GM12878 (cell line): ENCODE results near the gene RHOC. TPM values are rescaled to one million over a fixed set of nuclear protein-coding genes. Genes with fewer than 3 reads are reported as not detected.

Experiments
- ATAC-seq: fragments of 200-7000 bp; cut with Tn5 transposase; 3 replicates; pipeline ENCODE4 v1.9.1; 2020; ENCODE audit warnings: mild to moderate bottlenecking, moderate library complexity
- BruUV-seq: library from RNA; stranded (reverse); fragments of 400-500 nt; replicated peaks from 2 replicates; lab custom pipeline; 2021; lab: Mats Ljungman, UMichigan
- CTCF ChIA-PET: fragments of 300-600 bp; sonication (Branson Sonifier 250); formaldehyde crosslinking; extraction: SDS; loops from one replicate; lab custom pipeline; 2021; ENCODE audit warnings: inconsistent platforms; lab: Yijun Ruan, JAX
- POLR2A ChIA-PET: fragments of 350-600 bp; formaldehyde crosslinking; extraction: SDS; loops from one replicate; lab custom pipeline; 2021; ENCODE audit warnings: inconsistent platforms; lab: Charles Lee
- RAD21 ChIA-PET: fragments of 300-600 bp; sonication (Branson Sonifier 250); formaldehyde crosslinking; loops from one replicate; lab custom pipeline; 2023; ENCODE audit warnings: antibody characterized with exemption; ENCODE audit not compliant: unreplicated experiment; lab: Charles Lee
- SMC1A ChIA-PET: fragments of 300-600 bp; sonication (Branson Sonifier 250); formaldehyde crosslinking; loops from one replicate; lab custom pipeline; 2023; ENCODE audit not compliant: unreplicated experiment, uncharacterized antibody; lab: Charles Lee
- DNase-seq: peaks from one replicate; pipeline ENCODE4 v3.0.0-alpha.2; 2011; ENCODE audit warnings: low read depth, low spot score
- FAIRE-seq: peaks from 3 replicates; lab custom pipeline; 2011; peaks lifted over from hg19 to GRCh38; lab: Jason Lieb, UNC
- H2AFZ ChIP-seq: 2 replicates; pipeline ENCODE4 v1.6.0; 2011; ENCODE audit warnings: low read depth, low read length, control low read depth; ENCODE audit not compliant: control insufficient read depth
- H3K27ac ChIP-seq: 2 replicates; pipeline ENCODE4 v1.5.1; 2011; ENCODE audit warnings: control low read depth; ENCODE audit not compliant: control insufficient read depth, insufficient read depth
- H3K27me3 ChIP-seq, 2 experiments: replicated peaks in 1 of 2; 2 replicates each; pipeline versions ENCODE4 v1.6.0 to v1.6.1; 2011; ENCODE audit warnings: low read length in 1 of 2; ENCODE audit not compliant: control insufficient read depth in 2 of 2, insufficient read depth in 2 of 2
- H3K36me3 ChIP-seq, 2 experiments: 2 replicates each; pipeline ENCODE4 v1.5.1; 2011; ENCODE audit warnings: low read length in 1 of 2; ENCODE audit not compliant: control insufficient read depth in 2 of 2, insufficient read depth in 2 of 2
- H3K4me1 ChIP-seq: 2 replicates; pipeline ENCODE4 v1.6.1; 2011; ENCODE audit warnings: mild to moderate bottlenecking, low read length, moderate library complexity, mixed read lengths; ENCODE audit not compliant: control insufficient read depth, insufficient read depth
- H3K4me2 ChIP-seq: 2 replicates; pipeline ENCODE4 v1.6.0; 2011; ENCODE audit warnings: control low read depth; ENCODE audit not compliant: control insufficient read depth, insufficient read depth
- H3K4me3 ChIP-seq: fragments of 200-600 bp; sonication (generic); 2 replicates; pipeline ENCODE4 v1.5.1; 2016
- H3K79me2 ChIP-seq: 2 replicates; pipeline ENCODE4 v1.6.0; 2011; ENCODE audit warnings: low read length; ENCODE audit not compliant: control insufficient read depth, insufficient read depth
- H3K9ac ChIP-seq: 2 replicates; pipeline ENCODE4 v1.8.0; 2011; ENCODE audit warnings: low read length, control low read depth, mixed read lengths; ENCODE audit not compliant: control insufficient read depth, insufficient read depth
- H3K9me3 ChIP-seq: replicated peaks from 3 replicates; pipeline ENCODE4 v1.5.1; 2011; ENCODE audit warnings: mild to moderate bottlenecking, low read length; ENCODE audit not compliant: control insufficient read depth, insufficient read depth
- H4K20me1 ChIP-seq: 2 replicates; pipeline ENCODE4 v1.6.0; 2011; ENCODE audit not compliant: control insufficient read depth, insufficient read depth
- HDAC6 ChIP-seq: fragments of 200-600 bp; sonication (generic); IDR thresholded peaks from one replicate; pipeline ENCODE4 v1.8.0; 2017; ENCODE audit warnings: antibody characterized with exemption; ENCODE audit not compliant: unreplicated experiment
- NFIC ChIP-seq: IDR thresholded peaks from 2 replicates; pipeline ENCODE4 v1.6.1; 2012; ENCODE audit warnings: low read depth, mild to moderate bottlenecking, inconsistent platforms, low read length, moderate library complexity
- TCF12 ChIP-seq: IDR thresholded peaks from 2 replicates; pipeline ENCODE4 v1.6.1; 2011; ENCODE audit warnings: low read depth, mild to moderate bottlenecking, low read length
- WGBS: methylation state at CpG from one replicate; pipeline ENCODE4 v1.1.6; 2016; ENCODE audit warnings: low lambda C conversion rate; ENCODE audit not compliant: insufficient replicate concordance, insufficient coverage; ENCODE audit errors: missing lambda C conversion rate; 5-methylcytosine and 5-hydroxymethylcytosine counted together
- in situ Hi-C: fragments of 300-500 bp; cut with MboI; formaldehyde crosslinking; loops from 9 replicates; pipeline ENCODE4 v1.14.3; 2018; ENCODE audit warnings: mixed read lengths
- intact Hi-C: fragments of 100-400 bp; cut with micrococcal nuclease; formaldehyde crosslinking; loops from one replicate; pipeline ENCODE4 v1.14.2; 2022; ENCODE audit not compliant: unreplicated experiment
- polyA plus RNA-seq, 11 experiments: library from polyadenylated mRNA; depleted of rRNA in 4 of 11; unstranded in 6 of 11; stranded (reverse) in 5 of 11; fragments of >200 nt; fragmentation: Nextera tagmentation in 4 of 11; fragmentation: Illumina TruSeq in 1 of 11; extraction: Ambion mirVana in 4 of 11; extraction: Trizol in 1 of 11; gene quantifications; 1 replicate in 1 of 11; 2 replicates in 10 of 11; pipeline versions ENCODE4 v1.2.1 to v1.2.3, GENCODE V29; 2011 to 2016; ENCODE audit warnings: inconsistent platforms in 2 of 11, missing spikeins in 2 of 11, low read depth in 1 of 11
- total RNA-seq, 4 experiments: library from RNA; depleted of rRNA in 3 of 4; stranded (reverse); fragments of >200 nt in 3 of 4; fragmentation: Illumina TruSeq in 1 of 4; extraction: Trizol in 1 of 4; gene quantifications; 2 replicates each; pipeline versions ENCODE4 v1.2.1 to v1.2.3, GENCODE V29; 2013 to 2021
- TF ChIP-seq, protein P1 (sequence below): fragments of 450-650 bp; IDR thresholded peaks from 2 replicates; pipeline ENCODE4 v1.6.1; 2016; ENCODE audit warnings: mild to moderate bottlenecking, moderate library complexity, borderline replicate concordance

Gene RHOC
- total and polyA plus RNA-seq, 10 of the 15 experiments (the other 5 are each of a cell fraction or from before 2014, with no cell fraction given), result 20.6 to 371 (median 158) TPM

DNA sequence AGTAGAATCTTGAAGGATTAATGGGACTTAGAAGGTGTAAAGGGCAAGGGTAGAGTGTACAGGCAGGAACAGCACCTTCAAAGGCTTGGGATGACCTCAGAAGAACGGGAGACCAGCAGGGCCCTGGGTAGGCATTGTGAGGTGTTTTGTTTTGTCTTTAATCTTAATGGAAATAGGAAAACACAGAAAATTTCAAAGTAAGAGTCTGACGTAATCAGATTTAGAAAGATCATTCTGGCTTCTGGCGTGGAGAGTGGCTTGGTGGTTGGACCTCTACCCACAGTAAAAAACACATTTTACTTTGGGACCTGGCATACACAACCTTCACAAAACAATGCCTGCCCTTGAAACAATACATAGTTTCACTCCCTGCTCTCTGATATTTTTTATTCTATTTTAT is 28.3 kb downstream of the RHOC start (continued):
- TF ChIP-seq, protein P1, sequence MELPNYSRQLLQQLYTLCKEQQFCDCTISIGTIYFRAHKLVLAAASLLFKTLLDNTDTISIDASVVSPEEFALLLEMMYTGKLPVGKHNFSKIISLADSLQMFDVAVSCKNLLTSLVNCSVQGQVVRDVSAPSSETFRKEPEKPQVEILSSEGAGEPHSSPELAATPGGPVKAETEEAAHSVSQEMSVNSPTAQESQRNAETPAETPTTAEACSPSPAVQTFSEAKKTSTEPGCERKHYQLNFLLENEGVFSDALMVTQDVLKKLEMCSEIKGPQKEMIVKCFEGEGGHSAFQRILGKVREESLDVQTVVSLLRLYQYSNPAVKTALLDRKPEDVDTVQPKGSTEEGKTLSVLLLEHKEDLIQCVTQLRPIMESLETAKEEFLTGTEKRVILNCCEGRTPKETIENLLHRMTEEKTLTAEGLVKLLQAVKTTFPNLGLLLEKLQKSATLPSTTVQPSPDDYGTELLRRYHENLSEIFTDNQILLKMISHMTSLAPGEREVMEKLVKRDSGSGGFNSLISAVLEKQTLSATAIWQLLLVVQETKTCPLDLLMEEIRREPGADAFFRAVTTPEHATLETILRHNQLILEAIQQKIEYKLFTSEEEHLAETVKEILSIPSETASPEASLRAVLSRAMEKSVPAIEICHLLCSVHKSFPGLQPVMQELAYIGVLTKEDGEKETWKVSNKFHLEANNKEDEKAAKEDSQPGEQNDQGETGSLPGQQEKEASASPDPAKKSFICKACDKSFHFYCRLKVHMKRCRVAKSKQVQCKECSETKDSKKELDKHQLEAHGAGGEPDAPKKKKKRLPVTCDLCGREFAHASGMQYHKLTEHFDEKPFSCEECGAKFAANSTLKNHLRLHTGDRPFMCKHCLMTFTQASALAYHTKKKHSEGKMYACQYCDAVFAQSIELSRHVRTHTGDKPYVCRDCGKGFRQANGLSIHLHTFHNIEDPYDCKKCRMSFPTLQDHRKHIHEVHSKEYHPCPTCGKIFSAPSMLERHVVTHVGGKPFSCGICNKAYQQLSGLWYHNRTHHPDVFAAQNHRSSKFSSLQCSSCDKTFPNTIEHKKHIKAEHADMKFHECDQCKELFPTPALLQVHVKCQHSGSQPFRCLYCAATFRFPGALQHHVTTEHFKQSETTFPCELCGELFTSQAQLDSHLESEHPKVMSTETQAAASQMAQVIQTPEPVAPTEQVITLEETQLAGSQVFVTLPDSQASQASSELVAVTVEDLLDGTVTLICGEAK, result no peak
- no peak for TF ChIP-seq TCF12

DNA sequence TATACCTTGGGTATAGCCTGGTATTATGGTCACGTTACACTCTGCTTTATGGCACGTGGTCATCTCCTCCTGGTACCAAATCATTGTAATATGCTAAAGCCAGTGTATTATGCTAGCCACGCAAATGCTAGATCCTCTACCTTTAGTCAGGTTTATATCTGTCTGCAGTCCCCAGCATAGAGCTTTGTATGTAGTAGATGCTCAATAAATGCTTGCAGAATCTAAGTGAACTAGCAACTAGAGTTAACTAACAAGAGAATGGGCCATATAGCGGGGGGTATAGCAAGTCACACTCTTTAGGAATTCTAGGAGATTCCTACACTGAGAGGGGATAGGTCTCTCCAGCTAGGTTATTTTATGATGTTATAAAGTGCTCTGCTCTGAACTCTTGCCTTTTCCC is 29.4 kb downstream of the RHOC start:
- no peak overlapping the region for H3K27ac ChIP-seq
- RAD21 ChIA-PET, result no interaction called here
- no peak overlapping the region for H3K4me3 ChIP-seq
- no peaks in the 10 kb centered on the region for H4K20me1 ChIP-seq
- H3K4me2 ChIP-seq, result no peak overlapping the region
- peaks cover 9% of the 10 kb centered on the region for H3K4me1 ChIP-seq
- BruUV-seq, result no TSS peak
- H3K9me3 ChIP-seq, result no peaks in the 10 kb centered on the region
- H2AFZ ChIP-seq, result no peak overlapping the region
- peaks cover 17% of the 10 kb centered on the region for H3K79me2 ChIP-seq
- DNase-seq (no peak), FAIRE-seq (no peak), ATAC-seq (no peak)
- no peak overlapping the region for H3K9ac ChIP-seq
- TF ChIP-seq HDAC6, result no peak
- TF ChIP-seq NFIC, result no peak
- WGBS, result 97% methylated on average over 4 of the region's 4 CpGs
- SMC1A ChIA-PET, result no interaction called here
- no peaks in the 10 kb centered on the region for H3K27me3 ChIP-seq
- in situ Hi-C loops (no loop called here), intact Hi-C loops (no loop called here)
- POLR2A ChIA-PET, result interaction anchor here (1.0 kb wide), 1 partner anchor 37 kb away, joined by 3 read pairs; the partner anchor contains the start of gene PPM1J
- CTCF ChIA-PET, result no interaction called here
- H3K36me3 ChIP-seq, result no peaks in the 10 kb centered on the region
